COLO668 (cell line): ENCODE results near the gene ATP6V1F.

Source experiments
- DNase-seq: peaks from one replicate; lab custom pipeline; 2025; ENCODE audit not compliant: unreplicated experiment; lab: John Stamatoyannopoulos, UW

Gene ATP6V1F

GRCh38 chr7:128867241-128867640 lies 4.6 kb downstream of the ATP6V1F start:
- peak; percentile 18 for DNase-seq

DNA sequence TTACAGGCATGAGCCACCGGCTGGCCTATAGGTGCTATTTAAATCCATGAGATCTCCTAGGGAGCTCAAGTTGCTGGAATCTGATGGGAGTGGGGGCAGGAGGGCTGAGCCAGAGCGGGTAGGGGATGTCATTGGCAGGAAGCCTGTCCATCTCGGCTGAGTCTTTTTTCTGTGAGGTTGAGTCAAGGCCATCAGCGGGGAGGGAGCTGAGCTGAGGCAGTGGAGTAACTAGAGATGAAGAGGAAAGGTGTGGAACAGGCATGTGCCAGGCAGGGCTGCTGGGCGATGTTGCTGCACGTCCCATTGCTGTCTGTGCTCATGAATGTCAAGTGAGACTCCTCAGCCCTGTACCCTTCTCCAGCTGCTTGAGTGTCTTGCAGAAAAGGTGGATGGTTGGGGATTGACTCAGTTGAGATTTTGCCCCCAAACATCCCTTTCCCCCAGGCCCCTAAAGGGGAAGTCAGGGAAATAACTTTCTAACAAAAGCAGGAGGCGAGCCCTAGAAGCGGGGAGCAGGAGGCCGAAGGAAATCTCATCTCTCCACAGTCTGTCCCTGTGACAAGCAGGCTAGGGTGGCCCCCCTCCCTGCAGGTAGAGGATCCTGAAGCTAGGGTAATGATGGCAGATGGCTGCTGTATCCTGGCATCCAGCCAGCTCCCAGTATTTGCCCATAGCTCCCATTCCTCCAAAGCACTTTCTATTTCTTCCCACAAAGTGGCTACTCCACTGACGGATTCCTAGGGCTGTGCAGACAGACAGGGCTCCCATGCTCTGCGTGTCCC lies 5.4 kb downstream of the ATP6V1F start:
- peak; percentile 86 for DNase-seq

- peak; percentile 62 for DNase-seq
Observed at GRCh38 chr7:128868624-128869137, 6.0 kb downstream of the ATP6V1F start.

GRCh38 chr7:128869138-128869943 lies 6.7 kb downstream of the ATP6V1F start:
- peak; percentile 91 for DNase-seq

DNA sequence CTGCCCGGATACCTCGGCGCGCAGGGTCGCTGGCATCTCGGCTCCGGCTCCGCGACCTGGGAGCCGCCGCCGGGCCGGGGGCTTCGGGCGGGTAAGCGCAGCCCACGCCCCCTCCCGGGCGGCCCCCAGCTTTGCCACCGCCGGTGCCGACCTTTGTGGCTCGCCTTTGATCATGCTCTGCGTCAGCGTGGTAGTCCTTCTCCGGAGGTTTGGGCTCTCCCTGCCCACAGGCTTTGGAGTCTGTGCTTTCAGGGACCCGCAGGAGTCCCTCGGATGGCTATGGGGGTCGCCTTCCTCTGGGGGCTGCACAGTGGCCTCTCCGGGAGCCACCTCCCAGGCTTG lies 7.3 kb downstream of the ATP6V1F start:
- peak; percentile 62 for DNase-seq

DNA sequence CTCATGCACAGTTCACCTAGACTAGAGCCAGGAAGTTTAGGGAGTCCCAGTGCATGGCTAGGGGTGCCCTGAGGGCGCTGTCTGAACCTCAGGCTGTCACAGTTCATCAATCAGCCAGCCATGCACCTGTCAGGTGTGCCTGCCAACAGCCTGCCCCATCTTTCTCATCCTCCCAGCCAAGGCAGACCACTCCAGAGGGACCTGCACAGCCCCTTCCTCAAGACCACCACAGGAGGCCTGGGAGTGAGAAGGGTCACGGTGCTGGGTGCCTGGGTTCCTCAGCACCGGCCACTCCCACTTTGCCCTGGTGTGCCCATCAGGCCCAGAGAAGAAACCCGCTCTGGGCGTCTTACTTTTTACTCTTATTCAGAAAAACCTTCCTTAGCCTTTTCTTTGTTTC lies 8.4 kb downstream of the ATP6V1F start:
- peak; percentile 28 for DNase-seq

DNA sequence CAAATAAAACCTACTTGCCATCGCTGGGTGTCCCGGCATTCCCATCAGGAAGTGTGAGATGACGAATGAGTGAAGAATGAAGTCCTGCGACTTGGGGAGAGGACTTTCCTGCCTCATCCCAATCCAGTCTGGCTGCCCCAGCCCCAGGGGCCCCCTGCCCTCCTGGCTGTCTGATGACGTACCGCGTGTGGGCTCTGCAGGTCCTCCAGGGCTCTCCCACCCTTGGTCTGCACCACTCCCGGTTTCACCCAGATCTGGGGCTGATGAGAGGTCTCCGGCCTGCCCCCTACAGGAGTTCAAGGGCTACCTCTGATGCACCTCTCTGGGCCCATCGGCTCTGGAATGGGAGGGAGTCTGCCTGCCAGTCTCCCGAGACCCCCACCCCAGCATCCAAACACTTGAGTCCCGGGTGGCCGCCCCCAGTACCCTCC lies 9.8 kb downstream of the ATP6V1F start:
- no peak for DNase-seq

GRCh38 chr7:128873234-128873633 lies 10.6 kb downstream of the ATP6V1F start:
- no peak for DNase-seq

DNA sequence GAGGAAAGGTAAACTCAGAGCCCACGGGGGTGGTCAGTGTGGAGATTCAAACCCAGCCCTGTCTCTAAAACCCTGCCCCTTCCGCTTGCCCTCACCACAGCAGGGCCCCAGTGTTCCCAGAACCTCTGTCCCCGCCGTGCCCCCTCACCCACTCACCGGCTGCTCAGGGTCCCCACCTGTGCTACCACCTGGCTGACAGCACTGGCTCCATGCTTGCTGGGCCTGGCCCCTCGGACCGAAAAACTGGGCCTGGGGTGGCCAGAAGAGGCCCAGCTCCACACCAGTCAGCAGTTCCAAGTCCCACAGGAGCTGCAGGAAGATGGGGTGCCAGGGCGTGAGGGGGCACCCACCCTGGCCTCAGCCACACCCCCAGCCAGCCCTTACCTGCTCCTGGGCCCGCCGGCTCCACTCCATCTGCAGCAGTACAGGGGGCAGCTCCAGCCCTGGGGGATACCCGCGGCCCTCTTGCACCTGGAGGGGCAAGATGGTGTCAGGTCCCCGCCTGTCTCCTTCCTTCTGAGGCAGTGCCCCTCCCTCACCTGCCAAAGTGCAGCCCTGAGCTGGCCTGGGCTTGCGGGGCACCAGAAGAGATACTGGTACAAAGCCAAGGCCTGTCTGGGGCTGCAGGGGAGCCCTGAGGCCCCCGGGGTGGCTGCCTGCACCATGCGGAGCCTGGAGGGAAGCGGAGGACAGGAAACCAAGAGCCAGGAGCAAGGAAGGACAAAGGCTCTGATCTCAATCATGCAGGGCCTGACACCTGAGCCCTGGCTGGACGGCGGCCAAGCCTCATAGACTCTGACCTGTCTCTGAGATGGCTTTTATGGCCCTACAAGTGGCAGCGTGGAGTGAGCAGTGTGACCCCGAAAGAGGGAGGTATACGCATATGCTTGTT lies 11.7 kb downstream of the ATP6V1F start:
- peak; percentile 91 for DNase-seq

DNA sequence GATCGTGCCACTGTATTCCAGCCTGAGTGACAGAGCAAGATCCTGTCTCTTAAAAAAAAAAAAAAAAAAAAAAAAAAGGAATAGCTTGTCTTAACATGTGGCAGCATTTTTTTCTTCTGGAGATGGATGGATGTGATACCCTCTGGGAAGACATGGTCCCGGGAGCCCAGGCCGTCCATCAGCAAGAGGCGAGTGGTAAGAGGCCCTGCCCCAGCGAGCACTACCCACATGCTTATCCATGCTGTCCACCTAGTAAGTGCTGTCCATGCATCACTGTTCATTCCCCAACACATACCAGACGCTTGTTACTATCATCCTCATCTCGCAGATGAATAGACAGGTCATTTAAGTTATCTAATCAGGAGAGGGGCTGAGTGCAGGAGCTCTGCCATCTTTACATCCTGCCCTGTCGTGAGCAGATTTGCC lies 12.9 kb downstream of the ATP6V1F start:
- no peak for DNase-seq

GRCh38 chr7:128876127-128876526 lies 13.5 kb downstream of the ATP6V1F start:
- no peak for DNase-seq

- DNase-seq: no peak
Observed at GRCh38 chr7:128876586-128876977, 13.9 kb downstream of the ATP6V1F start.

GRCh38 chr7:128876978-128877755 lies 14.5 kb downstream of the ATP6V1F start:
- DNase-seq: no peak

DNA sequence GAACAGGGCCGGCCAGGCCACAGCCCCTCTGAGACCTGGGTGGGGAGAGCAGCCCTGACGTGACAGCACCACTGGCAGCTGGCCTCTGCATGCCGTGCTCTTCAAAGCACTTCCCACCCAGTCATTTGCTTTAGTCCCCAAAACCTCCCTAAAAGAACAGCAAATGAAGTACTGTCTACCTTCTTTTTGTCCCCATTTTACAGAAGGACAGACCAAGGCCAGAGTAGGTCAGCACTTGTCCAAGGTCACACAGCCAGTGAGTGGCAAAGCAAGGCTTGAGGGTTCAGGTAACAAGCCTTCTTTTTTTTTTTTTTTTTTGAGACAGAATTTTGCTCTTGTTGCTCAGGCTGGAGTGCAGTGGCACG lies 15.1 kb downstream of the ATP6V1F start:
- no peak for DNase-seq

- no peak for DNase-seq
Observed at GRCh38 chr7:128878226-128879105, 15.8 kb downstream of the ATP6V1F start.

DNA sequence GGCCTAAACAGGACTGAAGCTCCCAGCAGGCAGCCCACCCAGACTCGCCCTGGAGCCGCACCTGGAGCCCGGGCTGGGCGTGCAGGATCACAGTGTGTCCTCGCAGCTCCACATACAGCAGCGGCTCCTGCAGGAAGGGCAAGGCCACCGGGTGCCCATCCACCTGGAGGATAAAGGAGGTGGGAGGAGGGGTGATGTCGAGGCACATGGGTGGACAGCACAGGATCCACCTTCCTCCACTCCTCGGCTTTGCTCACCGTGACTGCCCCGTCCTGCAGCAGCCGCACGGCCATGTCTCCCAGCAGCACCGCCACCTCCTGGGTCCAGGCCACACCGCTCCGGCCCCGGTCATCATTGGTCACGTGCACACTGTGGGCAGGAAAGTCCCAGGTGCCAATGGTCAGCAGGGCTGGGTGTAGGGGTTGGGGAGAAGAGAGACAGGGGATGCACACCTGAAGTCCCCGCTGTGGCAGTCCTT lies 16.8 kb downstream of the ATP6V1F start:
- DNase-seq: no peak

DNA sequence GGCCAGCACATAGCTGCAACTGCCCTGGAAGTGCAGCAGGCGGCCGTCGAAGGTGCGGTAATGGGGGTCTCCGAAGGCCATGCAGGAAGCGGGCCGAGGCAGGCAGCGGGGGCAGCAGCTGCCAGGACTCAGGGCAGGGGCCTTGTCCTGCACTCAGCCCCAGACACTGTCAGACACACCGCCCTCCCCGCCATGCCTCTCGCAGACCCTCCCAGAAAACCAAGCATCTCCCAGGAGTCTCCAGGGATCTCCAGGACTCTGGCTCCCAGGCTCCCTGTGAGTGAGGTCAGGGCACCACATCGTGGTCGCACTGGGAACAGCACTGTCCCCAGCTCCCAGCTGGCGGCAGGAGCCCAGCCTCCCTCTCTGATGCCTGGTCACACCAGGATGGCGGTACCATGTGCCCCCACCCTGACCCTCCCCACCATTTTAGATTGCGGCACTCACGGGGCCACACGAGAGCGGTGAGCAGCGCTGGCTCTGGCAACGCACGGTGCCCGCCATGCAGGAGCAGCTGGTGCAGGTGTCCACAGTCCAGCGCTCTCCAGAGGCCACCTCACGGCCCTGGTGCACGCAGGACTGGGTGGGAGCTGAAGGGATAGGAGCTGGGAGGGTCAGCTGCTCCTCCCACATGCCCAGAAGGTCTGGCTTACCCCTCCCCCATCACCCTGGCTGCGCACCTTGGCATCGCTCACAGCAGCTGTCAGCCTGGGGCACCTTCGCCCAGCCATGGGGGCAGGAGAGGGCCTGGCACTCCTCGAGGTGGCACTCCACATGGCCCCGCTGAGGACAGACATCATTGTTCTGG lies 17.5 kb downstream of the ATP6V1F start:
- DNase-seq: peak; percentile 71

DNA sequence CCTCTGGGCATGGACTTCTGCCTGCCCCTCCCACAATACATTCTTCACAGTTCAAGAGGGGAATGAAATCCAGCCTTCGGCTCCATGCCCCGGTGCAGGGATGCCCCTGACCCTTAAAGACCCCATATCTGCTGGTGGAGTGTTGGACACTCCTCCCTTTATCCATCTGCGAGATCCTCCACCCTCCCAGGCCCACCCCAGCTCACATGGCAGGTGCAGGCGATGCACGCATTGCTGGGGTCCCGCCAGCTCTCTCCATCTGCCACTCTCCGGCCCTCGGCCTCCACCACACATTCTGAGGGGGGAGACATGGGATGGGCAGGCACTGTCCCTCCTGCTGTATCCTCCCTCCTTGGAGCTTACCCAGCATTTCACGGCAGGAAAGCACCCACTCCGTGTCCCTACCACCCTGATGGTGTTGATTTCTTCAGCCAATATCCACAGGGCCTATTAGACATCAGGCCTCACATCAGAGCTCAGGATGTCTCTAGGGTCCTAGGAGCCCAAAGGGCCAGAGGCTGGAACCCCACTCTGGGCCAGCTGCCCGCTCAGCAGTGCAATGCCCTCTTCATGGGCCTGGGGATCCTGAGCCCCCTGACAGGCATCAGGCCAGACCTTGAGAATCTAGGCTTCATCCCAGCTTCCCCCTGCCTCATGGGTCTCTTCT lies 18.3 kb downstream of the ATP6V1F start:
- DNase-seq: no peak
